Liver (tissue), 9 donors: ENCODE results near the gene PHKG2. TPM values are rescaled to one million over a fixed set of nuclear protein-coding genes. Genes with fewer than 3 reads are reported as not detected.

ENCODE experiments used
- DNase-seq: peaks from one replicate; pipeline ENCODE4 v3.0.0-alpha.2; 2017; ENCODE audit warnings: low spot score
- H3K27ac ChIP-seq, 2 donors: one replicate each; pipeline ENCODE4 v1.7.0; 2013; ENCODE audit warnings: inconsistent platforms in 2 of 2, low read length in 2 of 2, control low read depth in 1 of 2, low read depth in 1 of 2, mild to moderate bottlenecking in 1 of 2
- H3K27me3 ChIP-seq, 4 donors: one replicate each; pipeline versions ENCODE4 v1.6.1 to v1.7.0; 2013; ENCODE audit warnings: low read length in 3 of 4, inconsistent platforms in 1 of 4, mild to moderate bottlenecking in 1 of 4, moderate library complexity in 1 of 4; ENCODE audit not compliant: control insufficient read depth in 4 of 4, insufficient read depth in 4 of 4
- H3K36me3 ChIP-seq, 4 donors: one replicate each; pipeline versions ENCODE4 v1.6.1 to v1.7.0; 2013; ENCODE audit warnings: low read length in 3 of 4, mild to moderate bottlenecking in 3 of 4, low read depth in 1 of 4, moderate library complexity in 1 of 4; ENCODE audit not compliant: control insufficient read depth in 4 of 4, insufficient read depth in 3 of 4
- H3K4me1 ChIP-seq, 4 donors: one replicate each; pipeline versions ENCODE4 v1.6.1 to v1.7.0; 2013; ENCODE audit warnings: low read length in 3 of 4, mild to moderate bottlenecking in 3 of 4, moderate library complexity in 1 of 4; ENCODE audit not compliant: control insufficient read depth in 4 of 4, insufficient read depth in 4 of 4
- H3K4me3 ChIP-seq, 3 donors: one replicate each; pipeline versions ENCODE4 v1.6.1 to v1.7.0; 2013; ENCODE audit warnings: low read length in 3 of 3, control low read depth in 1 of 3, low read depth in 1 of 3, mild to moderate bottlenecking in 1 of 3
- H3K9ac ChIP-seq, 2 donors: one replicate each; pipeline ENCODE4 v1.7.0; 2013; ENCODE audit warnings: low read length in 2 of 2, mild to moderate bottlenecking in 2 of 2, moderate library complexity in 2 of 2, control low read depth in 1 of 2, low read depth in 1 of 2
- H3K9me3 ChIP-seq, 4 donors: one replicate each; pipeline versions ENCODE4 v1.6.1 to v1.7.0; 2013; ENCODE audit warnings: low read length in 3 of 4; ENCODE audit not compliant: control insufficient read depth in 4 of 4
- EGR1 ChIP-seq, 2 donors: IDR thresholded peaks; 2 replicates each; pipeline ENCODE4 v1.6.1; 2016 to 2018; ENCODE audit warnings: antibody characterized with exemption in 2 of 2, low read depth in 2 of 2
- FOXA1 ChIP-seq: IDR thresholded peaks from 2 replicates; pipeline ENCODE4 v1.6.1; 2016; ENCODE audit warnings: antibody characterized with exemption
- FOXA2 ChIP-seq: IDR thresholded peaks from 2 replicates; pipeline ENCODE4 v1.6.1; 2016; ENCODE audit warnings: antibody characterized with exemption
- HNF4A ChIP-seq, 2 donors: conservative IDR thresholded peaks; 2 replicates each; pipeline ENCODE4 v1.6.1; 2016; ENCODE audit warnings: antibody characterized with exemption in 2 of 2, mild to moderate bottlenecking in 2 of 2
- HNF4G ChIP-seq: IDR thresholded peaks from 2 replicates; pipeline ENCODE4 v1.6.1; 2016; ENCODE audit warnings: antibody characterized with exemption
- JUND ChIP-seq, 2 donors: IDR thresholded peaks; 2 replicates each; pipeline ENCODE4 v1.6.1; 2016; ENCODE audit warnings: antibody characterized with exemption in 2 of 2
- NR2F2 ChIP-seq: IDR thresholded peaks from 2 replicates; pipeline ENCODE4 v1.6.1; 2016; ENCODE audit warnings: antibody characterized with exemption
- RAD21 ChIP-seq, 2 donors: IDR thresholded peaks; 2 replicates each; pipeline ENCODE4 v1.6.1; 2016; ENCODE audit warnings: antibody characterized with exemption in 2 of 2, mild to moderate bottlenecking in 2 of 2
- RXRA ChIP-seq, 2 donors: IDR thresholded peaks; 2 replicates each; pipeline ENCODE4 v1.6.1; 2017 to 2018; ENCODE audit warnings: antibody characterized with exemption in 2 of 2, mild to moderate bottlenecking in 1 of 2
- SP1 ChIP-seq: IDR thresholded peaks from 2 replicates; pipeline ENCODE4 v1.6.1; 2018; ENCODE audit warnings: antibody characterized with exemption, mild to moderate bottlenecking
- TAF1 ChIP-seq: conservative IDR thresholded peaks from 2 replicates; pipeline ENCODE4 v1.6.1; 2016; ENCODE audit warnings: antibody characterized with exemption, mild to moderate bottlenecking
- YY1 ChIP-seq: IDR thresholded peaks from 2 replicates; pipeline ENCODE4 v1.6.1; 2016; ENCODE audit warnings: antibody characterized with exemption, mild to moderate bottlenecking
- WGBS: extraction: QIAGEN DNeasy Blood & Tissue Kit; methylation state at CpG from one replicate; pipeline ENCODE4 v1.1.7; 2013; 5-methylcytosine and 5-hydroxymethylcytosine counted together
- polyA plus RNA-seq, 2 donors: library from polyadenylated mRNA; stranded (reverse) in 1 of 2; unstranded in 1 of 2; fragments of 200-250 nt in 1 of 2; fragments of >200 nt in 1 of 2; fragmentation: Nextera tagmentation in 1 of 2; extraction: Ambion mirVana in 1 of 2; gene quantifications; one replicate each; pipeline versions ENCODE4 v1.2.1 to v1.2.3, GENCODE V29; 2013 to 2015
- total RNA-seq, 2 donors: library from RNA; depleted of rRNA; stranded (reverse); fragments of >200 nt; gene quantifications; one replicate each; pipeline ENCODE4 v1.2.3, GENCODE V29; 2014
- TF ChIP-seq, protein P1 (sequence below): fragments of 150-350 bp; IDR thresholded peaks from 2 replicates; pipeline ENCODE4 v1.5.1; 2017; ENCODE audit warnings: improper control_type of control experiment, low read depth, low read length; ENCODE audit not compliant: missing input control
- TF ChIP-seq, protein P2 (sequence below): IDR thresholded peaks from 2 replicates; pipeline ENCODE4 v1.6.1; 2016; ENCODE audit warnings: antibody characterized with exemption, mild to moderate bottlenecking
- TF ChIP-seq, protein P3 (sequence below): IDR thresholded peaks from 2 replicates; pipeline ENCODE4 v1.6.1; 2016; ENCODE audit warnings: antibody characterized with exemption
- TF ChIP-seq, protein P4 (sequence below): IDR thresholded peaks from 2 replicates; pipeline ENCODE4 v1.6.1; 2016; ENCODE audit warnings: antibody characterized with exemption
- donor health status: healthy.
- donor health status: healthy.
- donor health status: healthy.
- donor health status: healthy.
- donor health status: healthy.

PHKG2 gene
- total and polyA plus RNA-seq, 4 donors: 9.2 to 21.2 (median 17.9) TPM

DNA sequence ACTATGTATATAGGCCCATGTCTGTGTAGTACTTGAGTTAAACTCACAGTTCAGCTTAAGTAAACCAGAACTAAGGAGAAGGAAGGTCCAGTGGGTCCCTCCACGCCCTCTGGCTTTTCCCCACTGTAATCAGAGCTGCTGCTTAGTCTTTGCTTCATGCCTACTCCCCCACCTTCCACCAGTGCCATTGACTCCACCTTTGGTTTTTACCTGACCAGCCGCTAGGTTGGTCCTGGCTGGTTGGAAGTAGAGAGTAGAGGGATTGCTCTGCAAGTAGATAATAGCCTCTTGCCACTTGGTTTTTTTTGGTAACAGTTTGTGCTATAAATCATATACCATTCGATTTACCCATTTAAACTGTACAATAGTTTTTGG lies 22.8 kb upstream of the PHKG2 start:
- no peaks in the 10 kb centered on the region for H3K9me3 ChIP-seq
- H3K9ac ChIP-seq: no peak overlapping the region
- DNase-seq: no peak
- WGBS: 84% methylated on average over 3 of the region's 3 CpGs
- no peak overlapping the region for H3K27ac ChIP-seq
- TF ChIP-seq JUND (IDR thresholded peaks at IDR 0.05) (no peak), FOXA2 (no peak), NR2F2 (no peak), EGR1 (IDR thresholded peaks at IDR 0.05; ENCODE audit: low read depth in 2 of 2) (no peak), SP1 (no peak), HNF4A (conservative IDR thresholded peaks at IDR 0.05) (no peak), FOXA1 (no peak)
- no peak overlapping the region for H3K4me3 ChIP-seq
- H3K4me1 ChIP-seq: peaks cover 4 to 33% (median 17%) of the 10 kb centered on the region in 4 donors
- peaks cover 36 to 50% (median 46%) of the 10 kb centered on the region in 4 donors for H3K36me3 ChIP-seq
- no peaks in the 10 kb centered on the region for H3K27me3 ChIP-seq

DNA sequence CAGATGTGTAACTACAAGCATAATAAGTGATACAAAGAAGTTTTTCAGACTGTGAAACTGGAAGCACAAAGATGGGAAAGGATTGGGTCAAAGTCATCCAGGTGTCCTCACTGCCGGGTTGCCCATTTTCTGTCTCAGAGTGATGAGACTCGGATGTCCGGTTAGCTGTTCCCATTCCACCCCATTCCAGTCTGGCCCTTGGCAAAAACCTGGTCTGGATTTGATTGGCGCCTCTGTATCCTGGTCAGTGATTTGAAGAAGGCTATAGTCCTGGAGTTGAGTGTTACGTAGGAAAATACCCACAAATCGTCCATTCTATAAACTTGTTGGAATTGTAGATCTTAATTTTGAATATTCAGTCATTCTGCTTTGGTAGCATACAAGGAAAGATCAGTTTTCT lies 19.9 kb upstream of the PHKG2 start:
- no peak overlapping the region for H3K4me3 ChIP-seq
- H3K27ac ChIP-seq: no peak overlapping the region
- no peak for TF ChIP-seq HNF4G
- TF ChIP-seq, protein P1, sequence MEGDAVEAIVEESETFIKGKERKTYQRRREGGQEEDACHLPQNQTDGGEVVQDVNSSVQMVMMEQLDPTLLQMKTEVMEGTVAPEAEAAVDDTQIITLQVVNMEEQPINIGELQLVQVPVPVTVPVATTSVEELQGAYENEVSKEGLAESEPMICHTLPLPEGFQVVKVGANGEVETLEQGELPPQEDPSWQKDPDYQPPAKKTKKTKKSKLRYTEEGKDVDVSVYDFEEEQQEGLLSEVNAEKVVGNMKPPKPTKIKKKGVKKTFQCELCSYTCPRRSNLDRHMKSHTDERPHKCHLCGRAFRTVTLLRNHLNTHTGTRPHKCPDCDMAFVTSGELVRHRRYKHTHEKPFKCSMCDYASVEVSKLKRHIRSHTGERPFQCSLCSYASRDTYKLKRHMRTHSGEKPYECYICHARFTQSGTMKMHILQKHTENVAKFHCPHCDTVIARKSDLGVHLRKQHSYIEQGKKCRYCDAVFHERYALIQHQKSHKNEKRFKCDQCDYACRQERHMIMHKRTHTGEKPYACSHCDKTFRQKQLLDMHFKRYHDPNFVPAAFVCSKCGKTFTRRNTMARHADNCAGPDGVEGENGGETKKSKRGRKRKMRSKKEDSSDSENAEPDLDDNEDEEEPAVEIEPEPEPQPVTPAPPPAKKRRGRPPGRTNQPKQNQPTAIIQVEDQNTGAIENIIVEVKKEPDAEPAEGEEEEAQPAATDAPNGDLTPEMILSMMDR: no peak
- TF ChIP-seq NR2F2: no peak
- no peak for TF ChIP-seq FOXA1
- TF ChIP-seq FOXA2: no peak
- TF ChIP-seq RAD21 (IDR thresholded peaks at IDR 0.05): no peak
- TF ChIP-seq, protein P2, sequence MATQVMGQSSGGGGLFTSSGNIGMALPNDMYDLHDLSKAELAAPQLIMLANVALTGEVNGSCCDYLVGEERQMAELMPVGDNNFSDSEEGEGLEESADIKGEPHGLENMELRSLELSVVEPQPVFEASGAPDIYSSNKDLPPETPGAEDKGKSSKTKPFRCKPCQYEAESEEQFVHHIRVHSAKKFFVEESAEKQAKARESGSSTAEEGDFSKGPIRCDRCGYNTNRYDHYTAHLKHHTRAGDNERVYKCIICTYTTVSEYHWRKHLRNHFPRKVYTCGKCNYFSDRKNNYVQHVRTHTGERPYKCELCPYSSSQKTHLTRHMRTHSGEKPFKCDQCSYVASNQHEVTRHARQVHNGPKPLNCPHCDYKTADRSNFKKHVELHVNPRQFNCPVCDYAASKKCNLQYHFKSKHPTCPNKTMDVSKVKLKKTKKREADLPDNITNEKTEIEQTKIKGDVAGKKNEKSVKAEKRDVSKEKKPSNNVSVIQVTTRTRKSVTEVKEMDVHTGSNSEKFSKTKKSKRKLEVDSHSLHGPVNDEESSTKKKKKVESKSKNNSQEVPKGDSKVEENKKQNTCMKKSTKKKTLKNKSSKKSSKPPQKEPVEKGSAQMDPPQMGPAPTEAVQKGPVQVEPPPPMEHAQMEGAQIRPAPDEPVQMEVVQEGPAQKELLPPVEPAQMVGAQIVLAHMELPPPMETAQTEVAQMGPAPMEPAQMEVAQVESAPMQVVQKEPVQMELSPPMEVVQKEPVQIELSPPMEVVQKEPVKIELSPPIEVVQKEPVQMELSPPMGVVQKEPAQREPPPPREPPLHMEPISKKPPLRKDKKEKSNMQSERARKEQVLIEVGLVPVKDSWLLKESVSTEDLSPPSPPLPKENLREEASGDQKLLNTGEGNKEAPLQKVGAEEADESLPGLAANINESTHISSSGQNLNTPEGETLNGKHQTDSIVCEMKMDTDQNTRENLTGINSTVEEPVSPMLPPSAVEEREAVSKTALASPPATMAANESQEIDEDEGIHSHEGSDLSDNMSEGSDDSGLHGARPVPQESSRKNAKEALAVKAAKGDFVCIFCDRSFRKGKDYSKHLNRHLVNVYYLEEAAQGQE: no peak
- TF ChIP-seq, protein P3, sequence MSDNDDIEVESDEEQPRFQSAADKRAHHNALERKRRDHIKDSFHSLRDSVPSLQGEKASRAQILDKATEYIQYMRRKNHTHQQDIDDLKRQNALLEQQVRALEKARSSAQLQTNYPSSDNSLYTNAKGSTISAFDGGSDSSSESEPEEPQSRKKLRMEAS: no peak
- WGBS: 90% methylated on average over 6 of the region's 6 CpGs
- H3K4me1 ChIP-seq: peaks cover 4 to 33% (median 17%) of the 10 kb centered on the region in 4 donors
- H3K9me3 ChIP-seq: no peaks in the 10 kb centered on the region
- no peak for DNase-seq
- no peaks in the 10 kb centered on the region for H3K27me3 ChIP-seq
- peaks cover 18 to 41% (median 33%) of the 10 kb centered on the region in 4 donors for H3K36me3 ChIP-seq
- H3K9ac ChIP-seq: no peak overlapping the region

DNA sequence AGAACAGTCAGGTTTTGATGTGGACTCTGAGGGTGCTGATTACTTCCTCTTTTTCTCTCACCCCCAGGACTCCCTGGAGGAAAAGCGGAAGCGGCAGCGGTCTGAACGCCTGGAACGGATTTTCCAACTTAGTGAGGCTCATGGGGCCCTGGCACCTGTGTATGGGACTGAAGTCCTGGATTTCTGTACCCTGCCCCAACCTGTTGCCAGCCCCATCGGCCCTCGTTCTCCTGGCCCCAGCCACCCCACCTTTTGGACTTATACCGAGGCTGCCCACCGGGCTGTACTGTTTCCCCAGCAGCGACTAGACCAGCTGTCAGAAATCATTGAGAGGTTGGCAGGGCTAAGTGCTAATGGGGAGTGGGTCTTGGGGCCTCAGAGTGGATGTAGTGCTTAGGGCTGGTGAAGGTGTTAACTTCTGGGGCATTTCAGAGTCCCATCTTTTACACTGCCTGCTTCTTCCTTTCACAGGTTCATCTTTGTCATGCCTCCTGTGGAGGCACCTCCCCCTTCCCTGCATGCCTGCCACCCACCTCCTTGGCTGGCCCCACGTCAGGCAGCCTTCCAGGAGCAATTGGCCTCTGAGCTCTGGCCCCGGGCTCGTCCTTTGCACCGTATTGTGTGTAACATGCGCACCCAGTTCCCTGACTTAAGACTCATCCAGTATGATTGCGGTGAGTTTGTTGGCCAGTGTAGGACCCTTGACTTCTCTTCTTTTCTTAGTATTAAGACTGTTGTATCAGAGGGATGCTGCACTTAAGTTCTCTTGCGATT lies 19.1 kb upstream of the PHKG2 start:
- no peak overlapping the region for H3K9ac ChIP-seq
- H3K27me3 ChIP-seq: no peaks in the 10 kb centered on the region
- WGBS: 48% methylated on average over 17 of the region's 17 CpGs
- H3K4me1 ChIP-seq: peaks cover 4 to 26% (median 17%) of the 10 kb centered on the region in 4 donors
- peaks cover 12 to 40% (median 34%) of the 10 kb centered on the region in 4 donors for H3K36me3 ChIP-seq
- H3K4me3 ChIP-seq: no peak overlapping the region
- peak overlapping the region in 1 of 2 donors; percentile 9 for H3K27ac ChIP-seq
- H3K9me3 ChIP-seq: no peaks in the 10 kb centered on the region
- no peak for DNase-seq
- peak; percentile 62 to 89 for TF ChIP-seq RXRA (IDR thresholded peaks at IDR 0.05)
- no peak for TF ChIP-seq TAF1
- peak; percentile 57 for TF ChIP-seq YY1
- peak; percentile 91 to 97 for TF ChIP-seq HNF4A (conservative IDR thresholded peaks at IDR 0.05)
- TF ChIP-seq, protein P2: no peak
- TF ChIP-seq RAD21 (IDR thresholded peaks at IDR 0.05): peak in 1 of 2 donors; percentile 28
- TF ChIP-seq FOXA1: peak; percentile 47
- TF ChIP-seq, protein P4, sequence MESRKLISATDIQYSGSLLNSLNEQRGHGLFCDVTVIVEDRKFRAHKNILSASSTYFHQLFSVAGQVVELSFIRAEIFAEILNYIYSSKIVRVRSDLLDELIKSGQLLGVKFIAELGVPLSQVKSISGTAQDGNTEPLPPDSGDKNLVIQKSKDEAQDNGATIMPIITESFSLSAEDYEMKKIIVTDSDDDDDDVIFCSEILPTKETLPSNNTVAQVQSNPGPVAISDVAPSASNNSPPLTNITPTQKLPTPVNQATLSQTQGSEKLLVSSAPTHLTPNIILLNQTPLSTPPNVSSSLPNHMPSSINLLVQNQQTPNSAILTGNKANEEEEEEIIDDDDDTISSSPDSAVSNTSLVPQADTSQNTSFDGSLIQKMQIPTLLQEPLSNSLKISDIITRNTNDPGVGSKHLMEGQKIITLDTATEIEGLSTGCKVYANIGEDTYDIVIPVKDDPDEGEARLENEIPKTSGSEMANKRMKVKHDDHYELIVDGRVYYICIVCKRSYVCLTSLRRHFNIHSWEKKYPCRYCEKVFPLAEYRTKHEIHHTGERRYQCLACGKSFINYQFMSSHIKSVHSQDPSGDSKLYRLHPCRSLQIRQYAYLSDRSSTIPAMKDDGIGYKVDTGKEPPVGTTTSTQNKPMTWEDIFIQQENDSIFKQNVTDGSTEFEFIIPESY: peak; percentile 32
- peak in 1 of 2 donors; percentile 70 for TF ChIP-seq EGR1 (IDR thresholded peaks at IDR 0.05; ENCODE audit: low read depth in 2 of 2)
